Esophagus muscularis mucosa (tissue), 3 donors: ENCODE results near the gene NELFA.

ENCODE experiments used
- POLR2A ChIP-seq: fragments of 450-650 bp; IDR thresholded peaks from one replicate; pipeline ENCODE4 v1.6.1; 2017; ENCODE audit warnings: antibody characterized with exemption, moderate library complexity, mild to moderate bottlenecking, low read depth
- TF ChIP-seq, protein P1 (sequence below), 3 experiments: fragments of 200-600 bp in 2 of 3; fragments of 450-650 bp in 1 of 3; sonication (generic) in 2 of 3; IDR thresholded peaks; one replicate each; pipeline ENCODE4 v1.5.1; 2017 to 2019; ENCODE audit warnings: antibody characterized with exemption in 3 of 3, mild to moderate bottlenecking in 2 of 3, moderate library complexity in 1 of 3

DNA sequence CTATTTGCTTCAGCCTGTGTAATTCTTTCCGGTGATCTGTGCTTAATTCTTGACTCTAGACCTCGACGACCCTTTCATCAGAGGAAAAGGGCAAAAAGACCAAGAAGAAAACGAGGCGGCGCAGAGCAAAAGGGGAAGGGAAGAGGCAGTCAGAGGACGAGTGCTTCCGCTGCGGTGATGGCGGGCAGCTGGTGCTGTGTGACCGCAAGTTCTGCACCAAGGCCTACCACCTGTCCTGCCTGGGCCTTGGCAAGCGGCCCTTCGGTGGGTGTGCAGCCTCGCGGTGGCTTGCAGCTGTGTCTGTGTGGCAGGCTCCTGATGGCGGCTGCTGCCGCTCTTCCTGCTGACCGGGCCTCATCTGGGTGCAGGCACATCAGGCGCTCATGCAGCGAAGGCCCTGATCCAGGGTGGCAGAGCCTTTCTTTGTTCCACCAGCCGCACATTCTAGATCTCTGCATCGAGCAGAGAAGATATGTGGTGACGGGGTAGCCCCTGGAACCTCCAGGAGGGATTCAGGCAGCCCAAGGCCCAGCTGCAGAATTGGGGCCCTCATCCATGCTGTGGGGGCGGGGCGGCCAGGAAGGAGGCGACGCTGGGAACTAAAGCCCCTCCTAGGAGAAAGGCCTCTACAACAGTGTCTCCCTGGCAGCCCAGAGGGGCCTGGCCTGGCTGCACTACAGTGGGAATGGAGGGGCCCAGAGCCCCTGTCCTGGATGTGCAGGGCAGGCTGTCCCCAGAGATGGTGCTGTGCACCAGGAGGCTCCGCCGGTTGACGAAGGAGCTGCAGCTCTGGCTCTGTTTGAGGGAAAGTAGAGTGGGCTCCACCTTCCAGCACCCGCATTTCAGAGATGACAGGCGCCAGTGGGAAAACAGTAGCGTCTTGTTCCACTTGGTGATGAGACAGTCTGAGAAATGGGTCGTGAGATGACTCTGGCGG is 32.1 kb downstream of the NELFA start:
- TF ChIP-seq, protein P1, sequence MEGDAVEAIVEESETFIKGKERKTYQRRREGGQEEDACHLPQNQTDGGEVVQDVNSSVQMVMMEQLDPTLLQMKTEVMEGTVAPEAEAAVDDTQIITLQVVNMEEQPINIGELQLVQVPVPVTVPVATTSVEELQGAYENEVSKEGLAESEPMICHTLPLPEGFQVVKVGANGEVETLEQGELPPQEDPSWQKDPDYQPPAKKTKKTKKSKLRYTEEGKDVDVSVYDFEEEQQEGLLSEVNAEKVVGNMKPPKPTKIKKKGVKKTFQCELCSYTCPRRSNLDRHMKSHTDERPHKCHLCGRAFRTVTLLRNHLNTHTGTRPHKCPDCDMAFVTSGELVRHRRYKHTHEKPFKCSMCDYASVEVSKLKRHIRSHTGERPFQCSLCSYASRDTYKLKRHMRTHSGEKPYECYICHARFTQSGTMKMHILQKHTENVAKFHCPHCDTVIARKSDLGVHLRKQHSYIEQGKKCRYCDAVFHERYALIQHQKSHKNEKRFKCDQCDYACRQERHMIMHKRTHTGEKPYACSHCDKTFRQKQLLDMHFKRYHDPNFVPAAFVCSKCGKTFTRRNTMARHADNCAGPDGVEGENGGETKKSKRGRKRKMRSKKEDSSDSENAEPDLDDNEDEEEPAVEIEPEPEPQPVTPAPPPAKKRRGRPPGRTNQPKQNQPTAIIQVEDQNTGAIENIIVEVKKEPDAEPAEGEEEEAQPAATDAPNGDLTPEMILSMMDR (IDR thresholded peaks at IDR 0.05), result no peak
- no peak for TF ChIP-seq POLR2A
